Measurements from ENCODE around the gene ZNF367. TPM values are rescaled to one million over a fixed set of nuclear protein-coding genes. Genes with fewer than 3 reads are reported as not detected.

ZNF367 gene
- total RNA-seq, 4 donors from 2014 or later = 0.15 to 5.1 (median 1.7) TPM

DNA sequence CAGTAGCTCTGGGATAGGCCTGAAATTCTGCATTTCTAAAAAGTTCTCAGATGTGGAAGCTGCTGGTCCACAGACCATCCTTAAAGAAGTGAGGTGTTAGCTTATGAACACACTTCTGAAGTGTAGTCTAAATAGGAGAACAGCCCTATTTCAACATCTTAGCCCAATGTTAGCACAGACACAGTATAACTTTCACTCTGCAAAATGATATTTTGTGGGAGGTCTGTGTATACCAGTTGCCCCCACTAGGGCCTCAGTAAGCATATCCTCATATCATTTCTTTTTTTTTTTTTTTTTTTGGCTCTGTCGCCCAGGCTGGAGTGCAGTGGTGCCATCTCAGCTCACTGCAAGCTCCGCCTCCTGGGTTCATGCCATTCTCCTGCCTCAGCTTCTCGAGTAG lies 24.3 kb upstream of the ZNF367 start:
- intact Hi-C loops (cut with DNase I; ENCODE audit: low total_unique reads) = loop anchor here (1.0 to 10.0 kb wide), 2 partner anchors 224 to 412 kb away; partner anchors contain the start of gene ZNF782
- no peak for TF ChIP-seq POLR2A (IDR thresholded peaks at IDR 0.05)
- TF ChIP-seq, protein P1, sequence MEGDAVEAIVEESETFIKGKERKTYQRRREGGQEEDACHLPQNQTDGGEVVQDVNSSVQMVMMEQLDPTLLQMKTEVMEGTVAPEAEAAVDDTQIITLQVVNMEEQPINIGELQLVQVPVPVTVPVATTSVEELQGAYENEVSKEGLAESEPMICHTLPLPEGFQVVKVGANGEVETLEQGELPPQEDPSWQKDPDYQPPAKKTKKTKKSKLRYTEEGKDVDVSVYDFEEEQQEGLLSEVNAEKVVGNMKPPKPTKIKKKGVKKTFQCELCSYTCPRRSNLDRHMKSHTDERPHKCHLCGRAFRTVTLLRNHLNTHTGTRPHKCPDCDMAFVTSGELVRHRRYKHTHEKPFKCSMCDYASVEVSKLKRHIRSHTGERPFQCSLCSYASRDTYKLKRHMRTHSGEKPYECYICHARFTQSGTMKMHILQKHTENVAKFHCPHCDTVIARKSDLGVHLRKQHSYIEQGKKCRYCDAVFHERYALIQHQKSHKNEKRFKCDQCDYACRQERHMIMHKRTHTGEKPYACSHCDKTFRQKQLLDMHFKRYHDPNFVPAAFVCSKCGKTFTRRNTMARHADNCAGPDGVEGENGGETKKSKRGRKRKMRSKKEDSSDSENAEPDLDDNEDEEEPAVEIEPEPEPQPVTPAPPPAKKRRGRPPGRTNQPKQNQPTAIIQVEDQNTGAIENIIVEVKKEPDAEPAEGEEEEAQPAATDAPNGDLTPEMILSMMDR (IDR thresholded peaks at IDR 0.05 in 4 of 5, conservative IDR thresholded peaks at IDR 0.05 in 1 of 5) = no peak
- DNase-seq (no peak), ATAC-seq (no peak)
- H3K27ac ChIP-seq = no peak overlapping the region
- no peaks in the 10 kb centered on the region for H3K36me3 ChIP-seq
- no peaks in the 10 kb centered on the region for H3K9me3 ChIP-seq
- peaks cover 0 to 4% of the 10 kb centered on the region in 2 donors for H3K4me1 ChIP-seq
- in situ Hi-C loops (cut with MboI; ENCODE audit: low sequenced_read_pairs in 4 of 4) = loop anchor here in 2 of 4 donors (5.0 to 25.0 kb wide), 3 partner anchors 222 to 420 kb away; partner anchors contain the start of gene ZNF782 (in 1 of the 2)
- H3K27me3 ChIP-seq = no peaks in the 10 kb centered on the region
- H3K4me3 ChIP-seq = no peak overlapping the region

DNA sequence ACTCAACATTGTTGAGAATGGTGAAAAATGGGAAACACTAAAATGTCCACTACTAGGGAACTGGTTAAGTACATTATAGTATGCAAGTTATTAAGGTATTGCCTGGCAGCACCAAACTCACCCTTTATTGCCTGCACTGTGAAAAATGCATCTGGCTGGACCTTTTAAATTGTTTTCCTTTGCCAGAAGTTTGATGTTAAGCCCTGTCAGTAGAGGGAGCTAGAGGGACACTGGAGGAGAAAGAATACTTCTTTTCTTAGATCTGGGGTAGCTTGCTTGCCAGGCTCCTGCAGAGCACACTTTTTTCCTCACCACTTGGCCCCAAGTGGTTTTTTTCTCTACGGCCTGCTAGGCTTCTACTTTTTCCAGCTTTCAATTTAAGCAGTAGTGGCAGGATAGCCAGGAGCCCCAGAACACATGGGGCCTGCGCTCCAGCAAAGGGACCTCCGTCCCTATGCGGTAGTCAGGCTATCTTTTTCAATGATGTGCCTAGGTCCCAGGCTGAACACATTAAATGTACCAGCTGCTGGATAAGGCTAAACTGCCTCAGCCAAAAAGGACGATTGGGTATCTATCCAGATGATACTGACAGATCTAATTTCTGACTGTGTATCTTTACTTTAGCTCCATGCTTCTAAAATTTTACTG lies 23.8 kb upstream of the ZNF367 start:
- DNase-seq (no peak), ATAC-seq (peak; percentile 80 to 92)
- Histone ChIP-seq H3K4me1 (peaks cover 0 to 4% of the 10 kb centered on the region in 2 donors), H3K27ac (no peak overlapping the region), H3K36me3 (no peaks in the 10 kb centered on the region), H3K27me3 (no peaks in the 10 kb centered on the region), H3K4me3 (no peak overlapping the region), H3K9me3 (no peaks in the 10 kb centered on the region)
- in situ Hi-C loops (cut with MboI; ENCODE audit: low sequenced_read_pairs in 4 of 4) = loop anchor here in 2 of 4 donors (5.0 to 25.0 kb wide), 3 partner anchors 223 to 420 kb away; partner anchors contain the start of gene ZNF782 (in 1 of the 2)
- TF ChIP-seq POLR2A (IDR thresholded peaks at IDR 0.05) = no peak
- TF ChIP-seq, protein P1 (IDR thresholded peaks at IDR 0.05 in 4 of 5, conservative IDR thresholded peaks at IDR 0.05 in 1 of 5) = peak; percentile 55 to 80 (median 74)
- intact Hi-C loops (cut with DNase I; ENCODE audit: low total_unique reads) = loop anchor here (1.0 to 10.0 kb wide), 2 partner anchors 224 to 413 kb away; partner anchors contain the start of gene ZNF782

DNA sequence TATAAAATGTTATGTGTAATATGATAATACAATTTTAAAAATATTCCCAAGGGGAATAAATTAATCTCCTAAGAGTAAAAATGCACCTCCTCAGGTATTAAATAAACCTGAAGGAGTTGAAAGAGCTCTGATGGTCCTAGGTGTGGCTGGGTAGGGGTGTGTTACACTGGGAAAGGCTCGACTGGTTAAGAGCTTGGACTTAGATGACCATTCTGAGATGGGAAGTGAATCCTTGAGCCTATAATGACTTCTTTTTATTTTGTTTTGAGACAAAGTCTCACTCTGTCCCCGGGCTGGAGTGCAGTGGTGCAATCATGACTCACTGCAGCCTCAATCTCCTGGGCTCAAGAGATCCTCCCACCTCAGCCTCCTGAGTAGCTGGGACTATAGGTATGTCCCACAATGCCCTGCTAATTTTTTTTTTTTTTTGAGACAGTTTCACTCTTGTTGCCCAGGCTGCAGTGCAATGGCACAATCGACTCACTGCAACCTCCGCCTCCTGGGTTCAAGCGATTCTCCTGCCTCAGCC lies 22.6 kb upstream of the ZNF367 start:
- in situ Hi-C loops (cut with MboI; ENCODE audit: low sequenced_read_pairs in 4 of 4) (loop anchor here in 2 of 4 donors (5.0 to 25.0 kb wide), 3 partner anchors 224 to 422 kb away; partner anchors contain the start of gene ZNF782 (in 1 of the 2)), intact Hi-C loops (cut with DNase I; ENCODE audit: low total_unique reads) (loop anchor here (10.0 kb wide), 1 partner anchor 414 kb away; the partner anchor contains the start of gene ZNF782)
- ATAC-seq (no peak), DNase-seq (no peak)
- Histone ChIP-seq H3K9me3 (no peaks in the 10 kb centered on the region), H3K4me1 (peaks cover 0 to 4% of the 10 kb centered on the region in 2 donors), H3K27ac (no peak overlapping the region), H3K4me3 (no peak overlapping the region), H3K27me3 (no peaks in the 10 kb centered on the region), H3K36me3 (no peaks in the 10 kb centered on the region)
- TF ChIP-seq, protein P1 (IDR thresholded peaks at IDR 0.05 in 4 of 5, conservative IDR thresholded peaks at IDR 0.05 in 1 of 5) = no peak
- no peak for TF ChIP-seq POLR2A (IDR thresholded peaks at IDR 0.05)

DNA sequence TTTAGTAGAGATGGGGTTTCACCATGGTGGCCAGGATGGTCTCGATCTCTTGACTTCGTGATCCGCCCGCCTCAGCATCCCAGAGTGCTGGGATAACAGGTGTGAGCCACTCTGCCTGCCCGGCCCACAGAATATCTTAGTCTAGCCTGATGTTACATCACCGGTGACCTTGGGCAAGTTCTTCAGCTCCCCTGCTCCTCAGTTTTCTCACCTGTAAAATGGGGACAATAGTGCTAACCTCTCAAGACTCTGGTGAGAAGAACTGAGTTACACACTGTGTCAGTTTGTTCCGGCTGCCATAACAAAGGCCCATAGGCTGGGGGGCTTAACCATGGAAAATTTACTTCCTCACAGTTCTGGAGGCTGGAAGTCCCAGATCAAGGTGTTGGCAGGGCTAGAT lies 19.3 kb upstream of the ZNF367 start:
- H3K27ac ChIP-seq = no peak overlapping the region
- H3K36me3 ChIP-seq = no peaks in the 10 kb centered on the region
- H3K4me1 ChIP-seq = peaks cover 0 to 4% of the 10 kb centered on the region in 2 donors
- H3K9me3 ChIP-seq = no peaks in the 10 kb centered on the region
- no peak overlapping the region for H3K4me3 ChIP-seq
- intact Hi-C loops (cut with DNase I; ENCODE audit: low total_unique reads) (no loop called here), in situ Hi-C loops (cut with MboI; ENCODE audit: low sequenced_read_pairs in 4 of 4) (loop anchor here in 1 of 4 donors (25.0 kb wide), 1 partner anchor 425 kb away; the partner anchor contains the start of gene ZNF782)
- no peak for ATAC-seq
- DNase-seq = no peak
- H3K27me3 ChIP-seq = no peaks in the 10 kb centered on the region
- TF ChIP-seq POLR2A (IDR thresholded peaks at IDR 0.05) = no peak
- TF ChIP-seq, protein P1 (IDR thresholded peaks at IDR 0.05 in 4 of 5, conservative IDR thresholded peaks at IDR 0.05 in 1 of 5) = no peak

Data from gastrocnemius medialis (tissue), 4 donors.